Kidney (tissue), 14 donors: ENCODE results near the gene ATP6V1B1. TPM values are rescaled to one million over a fixed set of nuclear protein-coding genes. Genes with fewer than 3 reads are reported as not detected.

Experiments used
- DNase-seq, 5 donors: peaks; one replicate each; pipeline ENCODE4 v3.0.0-alpha.2; 2013 to 2020
- FAIRE-seq: peaks from 2 replicates; lab custom pipeline; 2012; peaks lifted over from hg19 to GRCh38; lab: Jason Lieb, UNC
- H3K27ac ChIP-seq, 2 donors: one replicate each; pipeline ENCODE4 v1.7.0; 2013; ENCODE audit warnings: low read depth in 2 of 2, low read length in 2 of 2, inconsistent platforms in 1 of 2
- H3K27me3 ChIP-seq: one replicate; pipeline ENCODE4 v1.7.1; 2013; ENCODE audit warnings: low read length, inconsistent platforms; ENCODE audit not compliant: control insufficient read depth, insufficient read depth
- H3K36me3 ChIP-seq, 3 donors: one replicate each; pipeline versions ENCODE4 v1.7.0 to v1.7.1; 2013; ENCODE audit warnings: low read length in 3 of 3, control low read depth in 1 of 3, inconsistent platforms in 1 of 3; ENCODE audit not compliant: insufficient read depth in 3 of 3, control insufficient read depth in 2 of 3
- H3K4me1 ChIP-seq, 3 donors: one replicate each; pipeline versions ENCODE4 v1.7.0 to v1.7.1; 2013; ENCODE audit warnings: low read length in 3 of 3, inconsistent platforms in 1 of 3, low read depth in 1 of 3; ENCODE audit not compliant: control insufficient read depth in 2 of 3, insufficient read depth in 2 of 3
- H3K4me3 ChIP-seq, 3 donors: one replicate each; pipeline versions ENCODE4 v1.7.0 to v1.8.1; 2013; ENCODE audit warnings: low read length in 3 of 3, control low read depth in 1 of 3, inconsistent platforms in 1 of 3
- H3K9ac ChIP-seq, 3 donors: one replicate each; pipeline versions ENCODE4 v1.7.0 to v1.7.1; 2013; ENCODE audit warnings: low read length in 3 of 3, control low read depth in 1 of 3, inconsistent platforms in 1 of 3
- H3K9me3 ChIP-seq, 3 donors: one replicate each; pipeline versions ENCODE4 v1.7.0 to v1.7.1; 2013; ENCODE audit warnings: low read length in 3 of 3, control low read depth in 1 of 3, inconsistent platforms in 1 of 3; ENCODE audit not compliant: control insufficient read depth in 2 of 3, insufficient read depth in 1 of 3
- CTCF ChIP-seq: IDR thresholded peaks from 3 replicates; pipeline ENCODE4 v1.5.1; 2012; ENCODE audit warnings: mild to moderate bottlenecking, moderate library complexity, borderline replicate concordance; ENCODE audit not compliant: insufficient read depth; ENCODE audit errors: extremely low read depth
- intact Hi-C: fragments of 100-400 bp; cut with DNase I; formaldehyde crosslinking; loops from one replicate; pipeline ENCODE4 v1.11.1; 2022
- polyA plus RNA-seq: library from polyadenylated mRNA; stranded (reverse); fragments of 350-450 nt; fragmentation: Illumina TruSeq; extraction: RNeasy Lipid Tissue Mini Kit (QIAGEN cat#74804); gene quantifications from one replicate; pipeline ENCODE4 v1.2.3, GENCODE V29; 2014; ENCODE audit warnings: low read depth, low replicate concordance; ENCODE audit not compliant: insufficient read depth
- total RNA-seq: library from RNA; stranded (reverse); fragmentation: NEBNext Ultra II Directional; extraction: Animal tissue kit (Norgen Biotek cat#: 25700); gene quantifications from one replicate; pipeline ENCODE4 v1.2.1, GENCODE V29; 2021
- donor health status: control.
- donor health status: control.
- donor health status: control.
- donor health status: control.
- donor health status: control.
- donor health status: DM: yes; HTN: yes; CAD: no.
- donor health status: Normal renal cell carcinoma (clear cell type).

The ATP6V1B1 gene
- total and polyA plus RNA-seq, 2 donors from 2014 or later: 37.9 to 400 TPM

- Histone ChIP-seq H3K36me3 (no peaks in the 10 kb centered on the region), H3K4me1 (peaks cover 0 to 3% (median 0%) of the 10 kb centered on the region in 3 donors), H3K9me3 (peaks cover 0 to 4% (median 0%) of the 10 kb centered on the region in 3 donors), H3K27me3 (no peaks in the 10 kb centered on the region), H3K4me3 (no peak overlapping the region), H3K27ac (no peak overlapping the region), H3K9ac (no peak overlapping the region)
- intact Hi-C loops: no loop called here
- no peak for FAIRE-seq
- TF ChIP-seq CTCF: no peak
- peak in 3 of 5 donors; percentile 31 to 83 (median 82) for DNase-seq
Measured at GRCh38 chr2:70921839-70922234, 13.9 kb upstream of the ATP6V1B1 start.

GRCh38 chr2:70922235-70923234 lies 13.2 kb upstream of the ATP6V1B1 start:
- peaks cover 0 to 4% (median 0%) of the 10 kb centered on the region in 3 donors for H3K9me3 ChIP-seq
- FAIRE-seq (no peak), DNase-seq (peak in 3 of 5 donors; percentile 42 to 59 (median 55))
- no peak overlapping the region for H3K4me3 ChIP-seq
- intact Hi-C loops: no loop called here
- no peak overlapping the region for H3K27ac ChIP-seq
- no peak overlapping the region for H3K9ac ChIP-seq
- no peaks in the 10 kb centered on the region for H3K27me3 ChIP-seq
- no peaks in the 10 kb centered on the region for H3K36me3 ChIP-seq
- TF ChIP-seq CTCF: no peak
- peaks cover 0 to 3% (median 0%) of the 10 kb centered on the region in 3 donors for H3K4me1 ChIP-seq

GRCh38 chr2:70923378-70924015 lies 12.2 kb upstream of the ATP6V1B1 start:
- no peak overlapping the region for H3K9ac ChIP-seq
- no peaks in the 10 kb centered on the region for H3K27me3 ChIP-seq
- H3K4me3 ChIP-seq: no peak overlapping the region
- H3K9me3 ChIP-seq: no peaks in the 10 kb centered on the region
- intact Hi-C loops: no loop called here
- no peak for TF ChIP-seq CTCF
- DNase-seq (peak in 1 of 5 donors; percentile 37), FAIRE-seq (no peak)
- H3K27ac ChIP-seq: no peak overlapping the region
- H3K36me3 ChIP-seq: no peaks in the 10 kb centered on the region
- peaks cover 0 to 3% (median 0%) of the 10 kb centered on the region in 3 donors for H3K4me1 ChIP-seq
